Common myeloid progenitor, CD34-positive (primary cell): ENCODE results near the gene STAG2.

ENCODE experiments used
- CTCF ChIA-PET: fragments of 350-600 bp; sonication (Branson Sonifier 250); formaldehyde crosslinking; loops from one replicate; lab custom pipeline; 2021; ENCODE audit warnings: antibody characterized with exemption; lab: Charles Lee
- POLR2A ChIA-PET: fragments of 350-600 bp; sonication (Branson Sonifier 250); formaldehyde crosslinking; loops from one replicate; lab custom pipeline; 2021; ENCODE audit warnings: antibody characterized with exemption; lab: Charles Lee
- DNase-seq, 3 donors: peaks; one replicate each; pipeline versions ENCODE4 v3.0.0 to v3.0.0-alpha.2; 2013
- H3K27ac ChIP-seq, 2 experiments: 1 replicate in 1 of 2; 2 replicates in 1 of 2; pipeline ENCODE4 v1.7.0; 2013; ENCODE audit warnings: inconsistent platforms in 2 of 2, low read length in 2 of 2, mild to moderate bottlenecking in 2 of 2, low read depth in 1 of 2, moderate library complexity in 1 of 2; ENCODE audit not compliant: severe bottlenecking in 2 of 2, insufficient read depth in 1 of 2, poor library complexity in 1 of 2
- H3K27me3 ChIP-seq, 5 experiments: replicated peaks in 2 of 5; 1 replicate in 3 of 5; 2 replicates in 2 of 5; pipeline versions ENCODE4 v1.6.1 to v1.7.0; 2013; ENCODE audit warnings: low read length in 4 of 5, mild to moderate bottlenecking in 2 of 5, moderate library complexity in 2 of 5, inconsistent platforms in 1 of 5; ENCODE audit not compliant: insufficient read depth in 5 of 5, control insufficient read depth in 4 of 5
- H3K36me3 ChIP-seq, 4 experiments: 1 replicate in 2 of 4; 2 replicates in 2 of 4; pipeline versions ENCODE4 v1.6.1 to v1.7.0; 2013; ENCODE audit warnings: low read length in 3 of 4, control low read depth in 1 of 4, mild to moderate bottlenecking in 1 of 4; ENCODE audit not compliant: control insufficient read depth in 4 of 4, insufficient read depth in 4 of 4
- H3K4me1 ChIP-seq, 4 experiments: 1 replicate in 3 of 4; 2 replicates in 1 of 4; pipeline versions ENCODE4 v1.6.1 to v1.7.1; 2013; ENCODE audit warnings: low read length in 3 of 4, mild to moderate bottlenecking in 3 of 4, control low read depth in 1 of 4, inconsistent platforms in 1 of 4, moderate library complexity in 1 of 4; ENCODE audit not compliant: control insufficient read depth in 4 of 4, insufficient read depth in 4 of 4; ENCODE audit errors: control extremely low read depth in 1 of 4
- H3K4me3 ChIP-seq, 7 experiments: 1 replicate in 4 of 7; 2 replicates in 3 of 7; pipeline versions ENCODE4 v1.5.1 to v1.7.0; 2013; ENCODE audit warnings: mild to moderate bottlenecking in 7 of 7, low read length in 6 of 7, moderate library complexity in 6 of 7, inconsistent platforms in 2 of 7, low read depth in 2 of 7, control low read depth in 1 of 7; ENCODE audit not compliant: insufficient read depth in 4 of 7, control insufficient read depth in 1 of 7; ENCODE audit errors: extremely low read depth in 1 of 7
- H3K9me3 ChIP-seq, 5 experiments: 1 replicate in 4 of 5; 2 replicates in 1 of 5; pipeline versions ENCODE4 v1.6.1 to v1.7.1; 2013; ENCODE audit warnings: low read length in 4 of 5, mild to moderate bottlenecking in 2 of 5, inconsistent platforms in 1 of 5, low read depth in 1 of 5, moderate library complexity in 1 of 5; ENCODE audit not compliant: control insufficient read depth in 4 of 5, insufficient read depth in 2 of 5; ENCODE audit errors: control extremely low read depth in 1 of 5
- WGBS: methylation state at CpG from one replicate; pipeline ENCODE4 v1.1.5; 2013; ENCODE audit not compliant: insufficient coverage; 5-methylcytosine and 5-hydroxymethylcytosine counted together

The STAG2 gene

DNA sequence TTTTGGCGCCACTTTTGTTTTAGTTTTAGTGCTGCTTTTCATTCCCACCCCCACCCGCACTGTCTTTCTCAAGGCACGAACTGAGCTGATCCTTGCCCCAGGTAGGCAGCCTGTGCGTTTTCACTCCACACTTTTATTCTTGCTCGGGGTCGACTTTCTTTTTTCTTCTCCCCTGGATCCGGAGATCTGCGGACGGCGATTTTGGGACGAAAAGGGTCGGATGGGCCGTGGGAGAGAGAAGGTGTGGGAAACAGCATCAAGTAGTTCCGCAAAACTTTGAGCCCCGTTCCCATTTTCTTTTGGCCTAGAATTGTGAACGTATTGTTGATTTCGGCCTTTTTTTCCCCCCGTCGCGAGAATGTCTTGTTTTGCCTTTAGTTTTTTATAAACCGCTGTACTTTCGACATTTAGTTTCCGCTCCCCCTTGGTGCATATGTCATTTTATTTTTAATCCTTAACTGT is 531 bp downstream of the STAG2 start:
- Histone ChIP-seq H3K4me3 (peak overlapping the region; percentile 48 to 94 (median 78)), H3K9me3 (no peaks in the 10 kb centered on the region), H3K27ac (peak overlapping the region; percentile 98 to 99), H3K4me1 (peaks cover 0 to 20% (median 6%) of the 10 kb centered on the region in 4 experiments), H3K27me3 (no peaks in the 10 kb centered on the region), H3K36me3 (no peaks in the 10 kb centered on the region)
- WGBS: 36% methylated on average over 12 of the region's 23 CpGs
- ChIA-PET POLR2A (interaction anchor here (0.9 kb wide), 1 partner anchor 19 kb away, joined by 3 read pairs; no protein-coding TSS in a partner anchor), CTCF (interaction anchor here (0.7 to 1.3 kb wide), 2 partner anchors 24 to 56 kb away, joined by 3 to 5 read pairs; no protein-coding TSS in a partner anchor)
- DNase-seq: peak in 2 of 3 donors; percentile 59 to 66

DNA sequence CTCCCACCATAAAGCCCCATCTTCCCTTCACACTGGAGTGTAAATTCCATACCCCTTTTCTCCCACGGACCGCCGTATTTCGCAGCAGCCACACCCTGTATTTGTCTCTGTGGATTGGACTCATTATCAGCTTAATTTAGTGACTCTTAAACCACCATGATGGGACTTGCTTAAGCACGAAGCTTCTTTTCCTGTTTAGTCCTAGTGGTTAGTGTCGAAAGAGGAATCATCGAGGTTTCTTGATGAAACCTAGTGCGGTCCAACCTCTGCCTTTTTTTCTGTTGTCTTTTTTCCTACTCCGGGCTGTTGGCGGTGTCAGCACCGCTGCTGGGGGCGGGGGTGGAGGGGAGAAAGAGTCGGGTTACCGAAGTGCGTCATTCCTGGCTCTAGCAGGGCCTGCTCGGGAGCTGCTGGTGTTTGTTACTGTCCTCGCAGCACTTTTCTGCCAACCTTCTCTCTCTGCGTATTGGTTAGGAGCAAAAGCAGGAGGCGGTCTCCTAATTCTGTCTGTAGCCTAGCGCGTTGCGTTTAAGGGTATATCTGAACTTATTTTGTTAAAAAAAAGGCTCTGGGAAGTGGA is 1.4 kb downstream of the STAG2 start:
- Histone ChIP-seq H3K4me3 (peak overlapping the region; percentile 7 to 94 (median 78)), H3K9me3 (no peaks in the 10 kb centered on the region), H3K27me3 (no peaks in the 10 kb centered on the region), H3K4me1 (peaks cover 0 to 20% (median 6%) of the 10 kb centered on the region in 4 experiments), H3K36me3 (no peaks in the 10 kb centered on the region), H3K27ac (peak overlapping the region; percentile 98 to 99)
- DNase-seq: peak; percentile 89 to 95 (median 93)
- CTCF ChIA-PET: interaction anchor here (1.0 to 1.7 kb wide), 3 partner anchors 15 to 55 kb away, joined by 3 to 5 read pairs (median 3); no protein-coding TSS in a partner anchor
- 22% methylated on average over 10 of the region's 22 CpGs for WGBS
- POLR2A ChIA-PET: interaction anchor here (0.9 kb wide), 2 partner anchors 14 to 18 kb away, joined by 3 to 4 read pairs; no protein-coding TSS in a partner anchor

DNA sequence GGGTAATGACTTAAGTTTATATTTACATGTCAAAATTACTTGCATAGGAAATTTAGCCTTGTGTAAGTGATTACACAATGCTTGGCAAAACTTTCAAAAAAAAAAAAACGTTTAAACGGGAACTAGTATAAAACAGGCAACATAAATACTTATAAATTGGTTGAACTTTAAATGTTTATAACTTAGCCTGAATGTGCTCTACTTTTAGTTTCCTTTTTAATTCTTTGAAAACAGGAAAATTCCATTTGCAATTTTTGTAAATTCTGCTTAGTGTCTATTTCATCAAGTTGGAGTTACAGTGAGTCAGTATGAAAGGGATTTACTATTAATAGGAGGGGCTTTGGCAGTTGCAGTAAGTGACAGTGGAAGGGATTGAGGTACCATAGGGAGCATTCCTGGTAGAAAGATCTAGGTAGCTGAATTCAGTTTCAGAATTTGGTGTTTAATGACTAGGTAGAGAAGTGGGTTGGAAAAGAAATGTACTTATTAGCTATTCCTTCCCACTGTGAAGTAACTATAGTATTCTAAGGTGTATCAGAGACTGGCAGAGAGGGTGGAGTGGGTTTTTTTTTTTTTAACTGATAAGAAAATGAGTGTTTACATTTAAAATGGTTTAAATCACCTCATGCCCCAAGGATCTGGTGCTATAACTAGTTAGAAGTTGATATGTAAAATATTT is 2.8 kb downstream of the STAG2 start:
- ChIA-PET POLR2A (no interaction called here), CTCF (interaction anchor here (1.7 kb wide), 1 partner anchor 14 kb away, joined by 5 read pairs; no protein-coding TSS in a partner anchor)
- Histone ChIP-seq H3K4me1 (peaks cover 0 to 25% (median 5%) of the 10 kb centered on the region in 4 experiments), H3K27me3 (no peaks in the 10 kb centered on the region), H3K9me3 (no peaks in the 10 kb centered on the region), H3K27ac (peak overlapping the region; percentile 98 to 99), H3K4me3 (peak overlapping the region in 6 of 7 experiments; percentile 29 to 94 (median 82)), H3K36me3 (no peaks in the 10 kb centered on the region)
- peak in 2 of 3 donors; percentile 14 to 26 for DNase-seq
- no CpG with 5 or more reads among the region's 2 CpGs for WGBS

DNA sequence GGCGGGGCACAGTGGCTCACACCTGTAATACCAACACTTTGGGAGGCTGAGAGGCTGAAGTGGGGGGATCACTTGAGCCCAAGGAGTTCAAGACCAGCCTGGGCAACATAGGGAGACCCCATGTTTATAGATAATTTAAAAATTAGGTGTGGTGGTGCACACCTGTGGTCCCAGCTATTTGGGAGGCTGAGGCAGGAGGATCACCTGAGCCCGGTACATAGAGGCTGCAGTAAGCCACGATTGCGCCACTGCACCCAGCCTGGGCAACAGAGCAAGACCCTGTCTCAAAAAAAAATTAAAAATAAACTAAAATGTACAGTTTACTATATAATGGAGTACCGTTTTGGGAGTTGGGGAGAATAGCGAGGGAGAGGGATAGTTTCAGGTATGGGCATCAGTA is 4.2 kb downstream of the STAG2 start:
- WGBS: 92% methylated on average over 3 of the region's 6 CpGs
- CTCF ChIA-PET: no interaction called here
- H3K4me3 ChIP-seq: no peak overlapping the region

DNA sequence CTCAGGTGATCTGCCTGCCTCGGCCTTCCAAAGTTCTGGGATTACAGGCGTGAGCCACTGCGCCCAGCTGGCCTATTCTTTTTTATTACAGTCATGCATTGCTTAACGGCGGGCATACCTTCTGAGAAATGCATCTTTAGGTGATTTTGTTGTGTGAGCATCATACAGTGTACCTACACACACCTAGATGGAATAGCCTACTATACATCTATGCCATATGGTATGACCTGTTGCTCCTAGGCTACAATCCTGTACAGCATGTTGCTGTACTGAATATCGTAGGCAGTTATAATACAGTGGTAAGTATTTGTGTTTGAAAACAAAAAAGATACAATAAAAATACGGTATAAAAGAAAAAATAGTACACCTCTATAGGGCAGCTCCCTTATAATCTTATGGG is 6.0 kb downstream of the STAG2 start:
- H3K4me3 ChIP-seq: no peak overlapping the region
- no peak overlapping the region for H3K27ac ChIP-seq
- no peaks in the 10 kb centered on the region for H3K9me3 ChIP-seq
- 100% methylated on average over 2 of the region's 7 CpGs for WGBS
- peaks cover 0 to 25% (median 5%) of the 10 kb centered on the region in 4 experiments for H3K4me1 ChIP-seq
- POLR2A ChIA-PET: no interaction called here
- H3K36me3 ChIP-seq: no peaks in the 10 kb centered on the region
- no peaks in the 10 kb centered on the region for H3K27me3 ChIP-seq
- no peak for DNase-seq
- CTCF ChIA-PET: interaction anchor here (0.8 to 1.8 kb wide), 2 partner anchors 9 to 51 kb away, joined by 3 to 6 read pairs; no protein-coding TSS in a partner anchor

More for the DNA sequence above, 4.2 kb downstream of the STAG2 start:
- H3K4me1 ChIP-seq: peaks cover 0 to 25% (median 5%) of the 10 kb centered on the region in 4 experiments
- DNase-seq: no peak
- H3K27me3 ChIP-seq: no peaks in the 10 kb centered on the region
- no peaks in the 10 kb centered on the region for H3K36me3 ChIP-seq
- no peaks in the 10 kb centered on the region for H3K9me3 ChIP-seq
- POLR2A ChIA-PET: no interaction called here
- H3K27ac ChIP-seq: no peak overlapping the region

DNA sequence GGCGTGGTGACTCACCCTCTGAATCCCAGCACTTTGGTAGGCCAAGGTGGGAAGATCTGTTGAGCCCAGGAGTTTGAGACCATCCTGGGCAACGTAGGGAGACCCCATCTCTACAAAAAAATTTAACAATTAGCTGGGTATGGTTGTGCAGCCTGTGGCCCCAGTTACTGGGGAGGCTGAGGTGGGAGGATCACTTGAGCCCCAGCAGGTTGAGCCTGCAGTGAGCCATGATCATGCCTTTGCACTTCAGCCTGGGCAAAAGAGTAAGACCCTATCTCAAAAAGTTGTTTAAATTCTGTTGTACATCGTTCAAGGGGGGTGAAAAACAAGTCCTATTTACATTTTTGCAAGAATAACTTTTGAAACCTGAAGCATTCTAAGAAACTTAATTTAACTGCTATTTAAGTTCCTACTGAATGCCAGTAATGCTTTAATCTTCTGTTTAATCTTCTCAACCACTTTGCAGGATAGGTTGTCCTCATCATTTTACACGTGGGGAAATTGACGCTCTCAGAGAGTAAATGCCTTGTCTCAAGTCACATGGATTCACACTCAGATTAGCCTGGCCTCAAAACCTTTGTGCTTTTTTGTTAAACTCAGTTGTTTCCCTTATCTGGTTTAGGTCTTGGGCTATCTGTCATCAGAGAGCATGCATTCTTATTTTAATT is 7.0 kb downstream of the STAG2 start:
- Histone ChIP-seq H3K27ac (no peak overlapping the region), H3K4me1 (peaks cover 0 to 23% (median 5%) of the 10 kb centered on the region in 4 experiments), H3K27me3 (no peaks in the 10 kb centered on the region), H3K36me3 (no peaks in the 10 kb centered on the region), H3K4me3 (no peak overlapping the region), H3K9me3 (no peaks in the 10 kb centered on the region)
- WGBS: 58% methylated on average over 3 of the region's 5 CpGs
- ChIA-PET CTCF (interaction anchor here (0.6 to 0.8 kb wide), 2 partner anchors 48 to 50 kb away, joined by 3 read pairs; no protein-coding TSS in a partner anchor), POLR2A (no interaction called here)
- DNase-seq: no peak
